NCI-H2107 (cell line): ENCODE measurements around the gene ARHGAP44.

Experiments used
- DNase-seq: peaks from one replicate; lab custom pipeline; 2025; lab: John Stamatoyannopoulos, UW

The ARHGAP44 gene, protein sequence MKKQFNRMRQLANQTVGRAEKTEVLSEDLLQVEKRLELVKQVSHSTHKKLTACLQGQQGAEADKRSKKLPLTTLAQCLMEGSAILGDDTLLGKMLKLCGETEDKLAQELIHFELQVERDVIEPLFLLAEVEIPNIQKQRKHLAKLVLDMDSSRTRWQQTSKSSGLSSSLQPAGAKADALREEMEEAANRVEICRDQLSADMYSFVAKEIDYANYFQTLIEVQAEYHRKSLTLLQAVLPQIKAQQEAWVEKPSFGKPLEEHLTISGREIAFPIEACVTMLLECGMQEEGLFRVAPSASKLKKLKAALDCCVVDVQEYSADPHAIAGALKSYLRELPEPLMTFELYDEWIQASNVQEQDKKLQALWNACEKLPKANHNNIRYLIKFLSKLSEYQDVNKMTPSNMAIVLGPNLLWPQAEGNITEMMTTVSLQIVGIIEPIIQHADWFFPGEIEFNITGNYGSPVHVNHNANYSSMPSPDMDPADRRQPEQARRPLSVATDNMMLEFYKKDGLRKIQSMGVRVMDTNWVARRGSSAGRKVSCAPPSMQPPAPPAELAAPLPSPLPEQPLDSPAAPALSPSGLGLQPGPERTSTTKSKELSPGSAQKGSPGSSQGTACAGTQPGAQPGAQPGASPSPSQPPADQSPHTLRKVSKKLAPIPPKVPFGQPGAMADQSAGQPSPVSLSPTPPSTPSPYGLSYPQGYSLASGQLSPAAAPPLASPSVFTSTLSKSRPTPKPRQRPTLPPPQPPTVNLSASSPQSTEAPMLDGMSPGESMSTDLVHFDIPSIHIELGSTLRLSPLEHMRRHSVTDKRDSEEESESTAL

DNA sequence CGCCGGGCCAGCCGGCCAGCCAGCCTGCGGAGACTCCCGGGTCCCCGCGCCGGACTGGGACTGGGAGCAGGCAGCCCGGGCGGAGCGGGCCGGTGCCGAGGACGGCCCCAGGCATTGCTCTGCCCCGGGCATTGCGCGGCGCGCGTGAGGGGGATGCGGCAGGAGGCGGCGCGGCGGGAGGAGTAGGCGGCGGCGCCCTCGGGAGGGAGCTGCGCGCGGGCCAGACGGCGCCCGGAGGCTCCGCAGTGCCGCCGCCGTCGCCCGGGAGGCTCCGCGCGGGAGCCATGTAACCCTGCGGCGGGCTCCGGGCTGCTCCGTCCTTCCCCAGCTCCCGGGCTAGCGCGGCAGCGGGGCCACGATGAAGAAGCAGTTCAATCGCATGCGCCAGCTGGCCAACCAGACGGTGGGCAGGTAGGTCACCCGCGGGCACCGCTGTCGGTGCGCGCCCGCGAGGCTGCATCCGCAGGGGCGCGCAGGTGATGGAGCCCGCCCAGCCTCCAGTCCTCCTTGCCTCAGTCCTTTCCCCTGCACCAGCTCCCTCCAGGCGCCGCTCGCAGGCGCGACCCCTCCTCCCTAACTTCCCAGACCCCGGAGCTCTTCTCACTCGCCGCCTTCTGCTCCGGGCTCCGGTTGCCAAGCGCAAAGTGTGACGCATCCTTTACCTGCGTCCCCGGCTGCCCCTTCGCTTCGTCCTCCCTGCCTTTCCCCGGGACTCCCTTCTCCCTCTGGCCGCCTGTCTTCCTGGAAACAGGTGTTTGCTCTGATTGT lies at the start of gene ARHGAP44:
Gene ARHGAP44 (plus strand): TSS at position 18 of the 768 bp plus-strand sequence. CDS start 341 bp downstream, at position 359.
- DNase-seq: no peak

DNA sequence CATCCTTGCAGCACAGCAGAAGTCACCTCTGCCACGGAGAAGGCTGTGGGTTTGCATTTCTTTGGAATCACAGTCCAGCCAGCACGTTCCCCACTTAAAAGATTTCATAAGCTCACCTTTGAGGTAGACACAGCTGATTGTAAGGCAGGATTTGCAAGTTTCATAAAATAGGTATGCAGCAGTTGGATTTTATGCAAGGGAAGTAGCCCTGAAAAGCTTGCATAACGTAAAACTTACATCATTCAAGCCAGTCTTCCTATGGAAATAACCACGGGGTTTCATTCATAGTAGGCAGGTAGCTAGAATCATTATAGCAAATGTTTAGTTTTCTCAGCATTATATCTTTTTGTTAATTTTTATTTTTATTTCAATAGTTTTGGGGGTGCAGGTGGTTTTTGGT lies 49.8 kb upstream of the ARHGAP44 start:
- no peak for DNase-seq

DNA sequence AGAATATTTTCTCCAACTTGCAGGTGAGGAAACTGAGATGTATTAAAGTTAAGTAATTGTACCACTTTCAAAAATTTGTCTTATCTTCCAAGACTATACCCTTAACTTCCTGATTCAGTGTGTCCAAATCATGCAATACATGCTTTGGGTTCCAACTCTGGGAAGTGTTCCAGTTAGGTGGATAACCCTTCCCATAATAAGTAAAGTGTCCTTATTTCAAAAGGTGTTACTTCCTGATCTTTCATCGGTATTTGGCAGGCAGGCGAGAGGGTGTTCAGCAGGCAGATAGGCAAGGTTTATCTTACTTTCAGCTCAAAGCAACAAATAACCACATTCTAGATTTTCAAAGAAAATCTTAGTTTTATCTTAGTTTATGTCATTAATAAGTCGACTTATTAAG lies 46.3 kb upstream of the ARHGAP44 start:
- no peak for DNase-seq

DNA sequence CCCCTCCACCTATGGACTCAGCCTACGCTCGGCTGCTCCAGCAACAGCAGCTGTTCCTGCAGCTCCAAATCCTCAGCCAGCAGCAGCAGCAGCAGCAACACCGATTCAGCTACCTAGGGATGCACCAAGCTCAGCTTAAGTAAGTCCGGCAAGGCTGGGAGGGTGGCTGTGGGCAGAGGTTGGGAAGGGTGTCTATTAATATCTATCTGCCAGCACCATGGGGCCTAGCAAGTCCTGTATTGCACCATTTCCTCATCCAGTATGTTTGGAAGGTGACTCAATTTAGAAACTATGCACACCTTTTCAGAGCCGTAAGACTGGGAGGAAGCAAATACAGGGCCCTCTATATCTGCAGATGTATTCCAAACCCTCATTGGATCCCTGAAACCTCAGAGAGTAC lies 45.0 kb upstream of the ARHGAP44 start:
- DNase-seq: no peak

DNA sequence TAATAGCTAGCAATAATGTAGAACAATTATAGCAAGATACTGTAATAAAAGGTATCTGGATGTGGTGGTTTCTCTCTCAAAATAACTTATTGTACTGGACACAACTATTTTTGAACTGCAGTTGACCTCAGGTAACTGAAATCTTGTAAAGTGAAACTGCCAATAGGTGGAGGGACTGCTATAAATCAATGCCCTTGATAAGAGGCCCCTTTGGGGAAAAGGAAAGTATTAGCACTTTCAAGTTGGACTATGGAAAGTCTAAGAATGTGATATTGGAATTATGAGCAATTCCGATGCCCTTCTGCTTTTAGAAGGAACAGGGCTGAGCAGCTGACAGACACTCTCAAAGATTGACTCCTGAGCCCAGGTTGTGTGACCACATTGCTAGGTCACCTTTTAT lies 44.5 kb upstream of the ARHGAP44 start:
- no peak for DNase-seq

DNA sequence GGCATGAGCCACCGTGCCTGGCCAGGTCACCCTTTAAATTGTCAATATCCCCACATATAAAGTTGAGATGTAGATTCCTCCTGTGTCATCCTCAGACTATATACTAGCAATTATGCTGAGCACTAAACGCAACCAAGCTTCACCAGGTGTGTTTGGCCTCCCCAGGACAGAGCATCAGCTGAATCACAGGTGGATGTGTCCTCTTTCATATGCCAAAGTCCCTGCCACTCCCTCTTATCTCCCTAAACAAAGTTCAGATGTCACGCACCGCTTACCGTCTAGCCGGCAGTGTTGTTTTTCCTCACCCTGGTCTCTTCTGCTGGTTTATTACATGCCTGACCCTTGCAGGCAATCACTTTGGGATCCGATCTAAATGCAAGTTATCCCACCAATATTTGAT lies 43.8 kb upstream of the ARHGAP44 start:
- DNase-seq: no peak

DNA sequence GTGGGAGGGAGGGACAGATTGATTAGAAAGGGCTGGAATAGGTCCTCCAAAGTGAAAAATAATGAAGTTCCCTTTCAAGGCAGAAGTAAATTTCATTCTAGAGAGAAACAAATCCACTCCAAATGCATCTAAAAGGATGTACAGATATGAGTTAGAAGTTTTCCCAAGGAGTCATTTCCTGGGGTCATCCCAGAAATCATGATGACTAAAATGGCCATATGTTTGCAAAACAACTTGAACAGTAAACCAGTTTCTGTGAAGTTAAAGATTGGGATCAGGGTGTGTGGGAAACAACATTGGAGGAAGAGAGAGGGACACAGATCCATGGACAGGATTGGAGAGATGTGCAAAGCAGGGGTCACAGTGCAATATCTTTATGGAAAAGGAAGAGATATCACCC lies 32.5 kb upstream of the ARHGAP44 start:
- DNase-seq: no peak

DNA sequence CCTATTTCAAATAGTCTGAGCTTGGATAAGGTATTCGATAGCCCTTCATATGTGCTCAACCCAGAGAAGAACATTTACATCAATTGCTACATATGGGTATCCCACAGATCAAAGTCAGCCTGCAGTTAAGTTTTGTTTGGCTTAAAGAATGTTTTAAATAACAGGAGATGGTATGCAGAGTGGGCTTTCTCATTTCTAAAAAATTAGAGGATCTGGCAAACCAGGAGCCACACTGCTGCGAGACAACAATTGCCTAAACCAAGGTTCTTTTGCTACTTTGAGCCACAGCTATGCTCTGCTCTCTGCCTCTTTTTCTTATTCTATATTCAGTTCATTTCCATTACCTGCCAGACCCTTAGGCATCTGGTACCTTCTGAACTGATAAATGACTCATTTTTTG lies 30.2 kb upstream of the ARHGAP44 start:
- no peak for DNase-seq

DNA sequence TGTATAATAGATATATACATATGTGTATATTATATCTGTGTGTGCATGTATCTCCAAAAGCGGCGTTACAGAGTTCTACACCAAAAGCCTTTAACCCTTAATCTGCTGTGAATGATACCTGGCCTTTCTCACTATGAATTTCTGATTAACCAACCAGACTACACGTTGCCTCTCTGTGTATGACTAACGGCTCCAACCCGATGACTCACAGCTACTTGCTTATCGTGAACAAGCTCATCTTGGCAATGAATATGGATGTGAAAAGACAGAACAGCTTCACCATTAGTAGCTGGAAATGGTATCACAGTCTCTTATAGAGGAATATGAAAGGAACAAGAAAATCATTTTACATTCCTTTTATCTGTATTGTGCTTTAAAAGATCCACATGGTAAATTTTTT lies 23.8 kb upstream of the ARHGAP44 start:
- DNase-seq: no peak

DNA sequence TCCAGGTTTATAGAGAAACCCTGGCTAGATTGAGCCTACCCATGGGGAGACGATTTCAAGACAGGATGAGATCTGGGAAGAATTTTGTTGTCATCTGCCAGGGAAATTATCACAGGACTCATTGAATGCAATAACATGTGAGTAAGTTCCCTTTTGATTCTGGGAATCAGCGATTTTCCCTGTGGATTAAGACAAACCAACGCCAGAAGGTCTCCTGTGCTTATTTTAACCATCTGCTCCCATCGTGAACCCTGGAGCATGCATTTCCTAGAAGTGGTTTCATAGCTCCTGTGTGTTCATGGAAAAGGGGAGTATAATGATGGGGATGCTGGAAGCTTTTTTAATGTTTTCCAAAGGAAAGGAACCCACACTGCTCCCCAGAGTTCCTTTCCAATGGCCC lies 21.0 kb upstream of the ARHGAP44 start:
- DNase-seq: no peak

DNA sequence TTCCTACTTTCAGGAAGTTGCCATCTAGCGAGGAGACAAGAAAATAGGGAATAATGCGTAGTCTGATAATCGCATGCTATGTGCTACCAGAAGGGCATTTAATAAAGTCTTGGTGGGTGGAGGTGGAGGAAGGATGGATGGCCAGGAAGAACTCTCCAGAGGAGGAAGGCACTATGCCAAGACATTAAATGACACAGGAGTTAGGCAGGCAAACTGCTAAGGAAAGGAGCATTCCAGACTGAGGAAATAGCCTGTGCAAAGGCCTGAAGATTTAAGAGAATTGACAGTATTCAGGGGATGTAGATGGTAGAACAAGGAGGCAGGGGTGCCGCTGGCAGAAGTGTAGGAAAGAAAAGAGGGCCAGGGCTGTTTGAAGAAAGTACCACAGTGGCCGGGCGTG lies 19.3 kb upstream of the ARHGAP44 start:
- no peak for DNase-seq

DNA sequence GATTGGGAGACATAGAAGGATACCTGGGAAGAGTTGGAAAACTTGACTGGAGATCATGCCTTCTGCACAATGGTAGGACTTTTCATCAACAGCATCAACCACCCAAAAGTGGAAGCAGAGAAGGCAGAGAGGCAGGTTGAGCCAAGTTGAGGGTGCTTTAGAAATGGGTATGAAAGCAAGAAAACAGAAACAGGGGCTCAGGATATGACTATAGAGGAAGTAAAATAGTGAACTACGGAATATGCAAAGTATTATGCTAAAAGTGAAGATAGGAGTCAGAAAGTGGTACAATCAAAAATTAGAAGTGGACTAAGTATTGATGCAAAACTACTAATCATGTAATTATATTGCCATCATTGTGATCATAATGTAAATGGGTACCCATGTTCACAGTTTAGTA lies 16.1 kb upstream of the ARHGAP44 start:
- DNase-seq: no peak

DNA sequence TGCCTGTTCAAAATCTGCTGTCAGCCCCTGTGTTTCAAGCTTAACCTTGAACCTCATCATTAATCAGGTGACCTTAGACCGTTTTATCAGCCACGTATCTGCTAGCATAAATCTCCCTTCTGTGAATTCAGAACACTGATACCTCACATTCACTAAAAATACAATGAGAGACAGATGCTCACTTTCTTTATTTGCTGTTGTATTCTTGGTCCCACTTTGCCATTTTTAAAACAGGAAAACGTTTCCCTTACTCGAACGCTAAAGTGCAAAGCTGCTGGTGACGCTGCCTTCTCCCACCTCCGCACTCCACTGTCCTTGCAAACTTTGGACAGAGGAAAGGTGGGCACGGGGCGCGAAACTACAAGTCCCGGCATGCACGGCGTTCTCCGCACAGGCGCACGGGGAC lies 220 bp upstream of the ARHGAP44 start:
- no peak for DNase-seq

DNA sequence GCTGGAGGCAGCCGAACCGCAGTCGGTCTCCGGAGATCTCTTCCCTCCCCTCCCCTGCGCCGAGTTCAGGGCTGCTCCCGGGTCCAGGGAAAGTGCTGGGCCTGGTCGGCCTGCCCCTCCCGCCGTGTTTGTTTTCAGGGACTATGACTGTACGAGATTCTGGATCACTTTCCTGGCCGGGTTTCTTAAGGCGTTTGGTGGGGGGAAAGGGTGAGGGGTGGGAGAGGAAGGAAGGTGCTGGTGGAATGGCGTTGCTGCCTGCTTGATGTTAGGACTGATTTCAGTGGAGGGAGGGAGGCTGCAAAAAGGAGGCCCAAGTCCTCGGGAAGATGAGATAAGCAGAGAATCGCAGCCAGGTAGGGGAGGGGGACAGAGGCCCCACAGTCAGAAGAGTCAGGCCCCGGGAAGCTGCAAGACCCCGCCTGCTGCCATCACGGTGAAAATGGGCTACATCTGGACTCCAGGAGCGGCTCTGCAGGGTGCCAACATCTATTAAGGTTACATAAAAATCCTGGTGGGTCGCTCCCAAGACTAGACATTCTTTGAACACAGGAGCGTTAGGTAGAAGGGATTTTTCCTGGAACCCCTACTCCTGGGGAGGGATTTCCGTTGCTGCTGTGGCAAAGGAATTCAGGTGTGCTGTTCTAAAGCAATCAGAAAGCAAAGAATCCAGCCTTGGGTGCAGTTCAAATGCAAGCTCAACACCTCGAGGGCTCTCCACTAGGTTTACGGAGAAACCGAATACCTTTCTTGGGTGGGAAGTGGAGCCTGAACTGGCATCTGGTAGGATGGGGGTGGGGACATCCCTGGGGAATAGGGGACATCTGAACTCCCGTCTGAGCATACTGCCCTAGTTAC lies 1.2 kb downstream of the ARHGAP44 start:
- DNase-seq: no peak

DNA sequence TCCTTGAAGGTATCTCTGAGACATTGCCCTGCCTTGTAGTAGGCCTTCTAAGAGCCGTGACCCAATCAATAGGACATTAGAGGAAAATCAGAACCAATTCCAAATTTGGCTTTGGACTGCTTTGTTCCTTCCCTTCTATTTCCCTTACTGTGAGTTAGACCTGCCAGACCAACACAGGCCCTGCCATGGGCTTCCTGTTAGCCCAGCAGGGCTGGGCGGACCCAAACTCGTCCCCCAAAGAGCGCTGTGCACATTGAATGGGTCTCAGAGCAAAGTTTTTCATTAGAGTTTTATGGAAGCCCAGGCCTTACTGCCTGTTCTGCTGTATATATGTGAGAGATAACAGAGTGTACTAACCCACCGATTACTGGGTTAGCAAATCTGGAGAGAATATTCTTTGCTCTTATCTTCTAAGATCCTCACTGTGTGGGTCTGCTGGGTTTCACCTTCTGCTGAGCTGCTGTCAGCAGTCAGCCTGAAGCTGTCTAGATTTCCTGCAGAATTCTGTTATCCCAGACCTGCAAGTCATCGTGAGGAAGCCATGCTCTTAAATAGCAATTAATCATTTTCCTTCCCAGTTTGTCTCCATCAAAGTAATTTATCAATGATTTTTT lies 5.7 kb downstream of the ARHGAP44 start:
- no peak for DNase-seq

DNA sequence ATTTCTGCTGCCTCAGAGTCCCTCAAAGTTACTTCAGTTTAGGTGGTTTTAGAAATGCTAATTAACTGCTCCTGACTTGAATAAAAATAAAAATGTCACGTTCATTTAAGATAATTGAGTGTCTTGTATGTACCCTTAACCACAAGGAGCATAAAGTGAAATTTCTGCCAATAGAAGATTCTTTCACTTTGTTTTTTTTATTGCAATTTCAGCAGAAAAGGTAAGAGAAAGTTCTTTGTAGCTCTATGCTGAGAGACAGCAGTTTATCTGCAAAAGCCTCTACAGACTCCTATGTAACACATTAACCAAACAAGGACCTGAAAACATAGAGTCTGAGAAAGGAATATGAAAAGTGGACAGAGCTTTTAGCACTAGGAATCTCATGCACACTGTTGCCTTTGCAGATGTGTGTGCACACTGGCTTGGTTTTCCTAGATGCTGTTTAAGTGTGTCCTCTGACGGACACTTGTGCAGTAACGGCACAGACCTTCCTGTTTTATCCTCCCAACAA lies 11.6 kb downstream of the ARHGAP44 start:
- DNase-seq: no peak

DNA sequence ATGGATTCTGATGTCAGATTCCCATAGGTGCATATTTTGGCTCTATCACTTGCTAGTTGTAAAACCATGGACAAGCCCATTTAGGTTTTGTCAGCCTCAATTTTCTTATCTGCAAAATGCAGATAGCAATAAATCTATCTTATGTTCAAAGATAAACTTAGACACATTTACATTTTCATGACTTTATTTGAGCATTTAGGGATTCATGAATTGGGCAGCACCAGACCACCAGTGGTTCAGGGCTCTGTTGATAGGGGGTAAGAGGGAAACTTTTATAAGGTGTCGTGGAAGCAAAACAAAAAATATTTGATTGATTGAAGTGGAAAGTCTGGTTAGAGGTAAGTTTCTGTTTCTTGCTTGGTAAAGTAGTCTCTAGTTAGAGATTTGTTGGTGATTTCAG lies 17.3 kb downstream of the ARHGAP44 start:
- DNase-seq: no peak

DNA sequence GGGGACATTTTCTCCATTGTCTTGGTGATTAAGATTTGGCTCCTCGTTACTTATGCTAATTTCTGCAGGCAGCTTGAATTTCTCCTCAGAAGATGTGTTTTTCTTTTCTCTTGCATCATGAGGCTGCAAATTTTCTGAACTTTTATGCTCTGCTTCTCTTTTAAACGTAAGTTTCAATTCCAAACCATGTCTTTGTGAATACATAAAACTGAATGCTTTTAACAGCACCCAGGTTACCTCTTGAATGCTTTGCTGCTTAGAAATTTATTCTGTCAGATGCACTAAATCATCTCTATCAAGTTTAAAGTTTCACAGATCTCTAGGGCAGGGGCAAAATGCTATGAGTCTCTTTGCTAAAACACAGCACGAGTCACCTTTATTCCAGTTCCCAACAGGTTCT lies 19.4 kb downstream of the ARHGAP44 start:
- DNase-seq: no peak

DNA sequence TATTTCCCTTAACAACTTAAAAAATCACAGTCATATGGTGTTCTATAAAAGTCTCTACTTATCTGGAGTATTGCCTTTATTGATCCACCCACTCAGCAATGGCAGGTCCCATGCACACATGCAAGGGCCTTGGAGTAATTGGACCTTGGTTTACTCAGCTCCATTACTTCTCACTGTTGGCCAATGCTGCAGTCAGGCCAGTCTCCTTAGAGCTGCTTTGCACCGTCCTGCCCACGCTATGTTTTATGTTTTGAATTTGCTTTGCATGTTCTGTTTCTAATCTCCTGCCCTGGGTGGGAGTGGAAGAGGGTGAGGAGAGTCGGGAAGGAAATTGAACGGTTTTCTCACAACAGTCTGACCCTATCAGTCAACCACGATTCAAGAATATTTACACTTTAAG lies 23.6 kb downstream of the ARHGAP44 start:
- no peak for DNase-seq

DNA sequence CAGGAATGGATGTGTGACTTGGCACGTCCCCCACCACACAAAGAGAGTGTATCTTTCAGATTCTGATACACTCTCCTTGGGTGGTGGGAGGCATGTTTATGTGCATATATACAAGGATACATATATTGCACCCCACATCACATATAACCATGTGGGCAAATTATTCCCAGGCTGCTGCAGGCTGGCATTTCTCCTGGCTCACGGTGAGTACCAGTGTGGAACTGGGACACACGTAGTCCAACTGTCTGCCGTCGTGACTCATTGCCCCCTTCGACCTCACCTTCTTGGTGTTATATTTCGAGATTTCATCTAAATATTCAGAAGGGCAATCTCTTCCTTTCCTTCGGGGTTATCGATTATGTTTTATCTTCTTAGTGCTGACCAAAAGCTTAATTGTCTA lies 24.4 kb downstream of the ARHGAP44 start:
- no peak for DNase-seq

DNA sequence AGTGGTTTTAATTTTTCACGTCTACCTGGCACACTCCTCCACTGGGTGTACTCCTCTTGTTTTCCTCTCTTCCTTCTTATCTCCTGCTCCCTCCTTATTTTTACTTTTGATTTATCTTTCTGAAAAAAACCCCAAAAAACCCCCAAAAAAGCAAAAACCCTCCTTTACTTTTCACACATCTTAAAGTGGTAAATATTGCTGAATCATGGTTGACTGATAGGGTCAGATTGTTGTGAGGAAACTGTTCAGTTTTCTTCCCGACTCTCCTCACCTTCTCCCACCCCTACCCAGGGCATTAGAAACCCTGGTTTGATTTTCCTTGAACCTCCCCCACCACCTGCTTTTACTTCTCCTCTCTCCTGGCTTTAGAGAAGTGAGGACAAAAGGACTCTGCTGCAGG lies 25.4 kb downstream of the ARHGAP44 start:
- DNase-seq: no peak
